ENCODE results near the gene ST3GAL3. TPM values are rescaled to one million over a fixed set of nuclear protein-coding genes. Genes with fewer than 3 reads are reported as not detected.

The ST3GAL3 gene
- total and polyA plus RNA-seq, 11 donors: 14.4 to 31.7 (median 26.3) TPM

- Histone ChIP-seq H3K27me3 (no peaks in the 10 kb centered on the region), H3K4me1 (peaks cover 0 to 46% (median 23%) of the 10 kb centered on the region in 12 donors), H3K36me3 (no peaks in the 10 kb centered on the region), H3K4me3 (no peak overlapping the region), H3K9me3 (no peaks in the 10 kb centered on the region), H3K27ac (no peak overlapping the region)
- DNase-seq (peak in 2 of 5 donors; percentile 31 to 65), ATAC-seq (peak in 3 of 4 donors; percentile 44 to 77 (median 64))
- WGBS, 4 donors: 52 to 64% (median 56%) methylated on average over 5 of the region's 5 CpGs
- TF ChIP-seq, protein P1, sequence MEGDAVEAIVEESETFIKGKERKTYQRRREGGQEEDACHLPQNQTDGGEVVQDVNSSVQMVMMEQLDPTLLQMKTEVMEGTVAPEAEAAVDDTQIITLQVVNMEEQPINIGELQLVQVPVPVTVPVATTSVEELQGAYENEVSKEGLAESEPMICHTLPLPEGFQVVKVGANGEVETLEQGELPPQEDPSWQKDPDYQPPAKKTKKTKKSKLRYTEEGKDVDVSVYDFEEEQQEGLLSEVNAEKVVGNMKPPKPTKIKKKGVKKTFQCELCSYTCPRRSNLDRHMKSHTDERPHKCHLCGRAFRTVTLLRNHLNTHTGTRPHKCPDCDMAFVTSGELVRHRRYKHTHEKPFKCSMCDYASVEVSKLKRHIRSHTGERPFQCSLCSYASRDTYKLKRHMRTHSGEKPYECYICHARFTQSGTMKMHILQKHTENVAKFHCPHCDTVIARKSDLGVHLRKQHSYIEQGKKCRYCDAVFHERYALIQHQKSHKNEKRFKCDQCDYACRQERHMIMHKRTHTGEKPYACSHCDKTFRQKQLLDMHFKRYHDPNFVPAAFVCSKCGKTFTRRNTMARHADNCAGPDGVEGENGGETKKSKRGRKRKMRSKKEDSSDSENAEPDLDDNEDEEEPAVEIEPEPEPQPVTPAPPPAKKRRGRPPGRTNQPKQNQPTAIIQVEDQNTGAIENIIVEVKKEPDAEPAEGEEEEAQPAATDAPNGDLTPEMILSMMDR (IDR thresholded peaks at IDR 0.05): no peak
- TF ChIP-seq POLR2A (IDR thresholded peaks at IDR 0.05): no peak
- intact Hi-C loops (cut with DNase I): no loop called here
Observed at GRCh38 chr1:43872280-43872679, 164.9 kb downstream of the ST3GAL3 start.

DNA sequence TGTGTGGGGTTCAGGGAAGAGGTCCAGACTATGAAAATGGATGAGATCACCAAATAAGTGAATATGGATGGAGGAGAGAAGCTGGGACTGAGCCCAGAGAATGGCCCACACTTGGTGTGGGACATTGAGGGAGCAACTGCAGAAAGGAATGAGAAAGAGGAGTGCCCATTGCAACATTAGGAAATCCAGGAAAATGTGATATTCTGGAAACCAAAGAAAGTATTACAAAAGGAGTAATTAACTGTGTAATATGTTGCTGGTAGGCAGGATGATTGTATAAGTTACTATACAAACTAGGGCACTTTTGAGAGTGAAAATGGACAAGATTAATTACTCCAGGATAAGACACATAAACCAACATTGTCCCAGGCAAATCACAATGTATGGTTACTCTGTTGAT lies 166.5 kb downstream of the ST3GAL3 start:
- intact Hi-C loops (cut with DNase I): no loop called here
- peaks cover 0 to 30% (median 10%) of the 10 kb centered on the region in 12 donors for H3K4me1 ChIP-seq
- no peak overlapping the region for H3K4me3 ChIP-seq
- TF ChIP-seq, protein P1 (IDR thresholded peaks at IDR 0.05): no peak
- TF ChIP-seq POLR2A (IDR thresholded peaks at IDR 0.05): no peak
- no peak for DNase-seq
- H3K9me3 ChIP-seq: no peaks in the 10 kb centered on the region
- no peaks in the 10 kb centered on the region for H3K36me3 ChIP-seq
- ATAC-seq: no peak
- H3K27ac ChIP-seq: no peak overlapping the region
- no peaks in the 10 kb centered on the region for H3K27me3 ChIP-seq

DNA sequence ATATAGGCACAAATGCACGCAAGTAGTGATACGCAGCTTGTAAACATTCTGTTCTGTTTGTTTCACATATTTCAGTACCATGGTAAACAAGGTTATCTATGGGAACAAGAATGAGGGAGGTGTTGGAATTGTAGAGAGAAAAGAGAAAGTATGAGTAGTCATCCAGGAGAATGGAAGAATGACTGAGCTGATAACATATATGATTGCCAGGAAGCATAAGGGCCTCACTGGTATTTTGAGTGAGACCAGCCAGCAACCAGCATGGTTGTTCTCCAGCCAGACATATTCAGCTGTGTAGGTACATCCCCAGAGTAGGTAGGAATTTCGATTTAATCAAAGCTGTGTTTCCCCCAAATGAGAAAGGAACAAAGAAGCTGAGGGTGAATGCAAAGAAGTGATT lies 167.4 kb downstream of the ST3GAL3 start:
- peaks cover 0 to 3% (median 0%) of the 10 kb centered on the region in 9 donors for H3K36me3 ChIP-seq
- no peaks in the 10 kb centered on the region for H3K27me3 ChIP-seq
- no peak overlapping the region for H3K4me3 ChIP-seq
- TF ChIP-seq, protein P1 (IDR thresholded peaks at IDR 0.05): no peak
- TF ChIP-seq POLR2A (IDR thresholded peaks at IDR 0.05): no peak
- H3K9me3 ChIP-seq: no peaks in the 10 kb centered on the region
- H3K4me1 ChIP-seq: peaks cover 0 to 22% (median 4%) of the 10 kb centered on the region in 12 donors
- WGBS, 4 donors: 94 to 97% (median 95%) methylated on average over 3 of the region's 3 CpGs
- DNase-seq (no peak), ATAC-seq (no peak)
- intact Hi-C loops (cut with DNase I): no loop called here
- H3K27ac ChIP-seq: no peak overlapping the region

DNA sequence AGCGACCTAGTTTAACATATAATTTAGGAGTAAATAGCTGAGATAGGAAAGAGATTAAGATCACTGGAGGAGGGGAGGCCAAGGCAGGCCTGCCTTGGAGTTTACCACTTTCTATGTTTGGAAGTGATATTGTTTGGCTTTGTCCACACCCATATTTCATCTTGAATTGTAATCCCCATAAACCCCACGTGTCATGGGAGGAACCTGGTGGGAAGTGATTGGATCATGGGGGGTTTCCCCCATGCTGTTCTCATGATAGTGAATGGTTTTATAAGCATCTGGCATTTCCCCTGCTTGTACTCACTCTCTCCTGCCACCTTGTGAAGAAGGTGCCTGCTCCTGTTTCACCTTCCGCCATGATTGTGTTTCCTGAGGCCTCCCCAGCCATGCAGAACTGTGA lies 168.0 kb downstream of the ST3GAL3 start:
- 81 to 90% (median 87%) methylated on average over 3 of the region's 3 CpGs for WGBS, 4 donors
- Histone ChIP-seq H3K36me3 (peaks cover 0 to 6% (median 0%) of the 10 kb centered on the region in 9 donors), H3K27ac (no peak overlapping the region), H3K27me3 (no peaks in the 10 kb centered on the region), H3K4me3 (no peak overlapping the region), H3K4me1 (peaks cover 0 to 27% (median 5%) of the 10 kb centered on the region in 12 donors), H3K9me3 (no peaks in the 10 kb centered on the region)
- intact Hi-C loops (cut with DNase I): no loop called here
- DNase-seq: no peak
- ATAC-seq: no peak
- TF ChIP-seq, protein P1 (IDR thresholded peaks at IDR 0.05): no peak
- no peak for TF ChIP-seq POLR2A (IDR thresholded peaks at IDR 0.05)
